PC-9 (cell line): ENCODE results near the gene GPC5. TPM values are rescaled to one million over a fixed set of nuclear protein-coding genes. Genes with fewer than 3 reads are reported as not detected.

Experiments
- BruUV-seq: library from RNA; stranded (reverse); fragments of 400-500 nt; replicated peaks from 2 replicates; lab custom pipeline; 2021; lab: Mats Ljungman, UMichigan
- CTCF ChIA-PET: fragments of 300-600 bp; sonication (Branson Sonifier 250); formaldehyde crosslinking; loops from one replicate; lab custom pipeline; 2022; ENCODE audit warnings: antibody characterized with exemption; lab: Charles Lee
- POLR2A ChIA-PET: fragments of 300-600 bp; sonication (Branson Sonifier 250); formaldehyde crosslinking; loops from one replicate; lab custom pipeline; 2022; ENCODE audit warnings: antibody characterized with exemption; ENCODE audit not compliant: unreplicated experiment; lab: Charles Lee
- DNase-seq, 2 experiments: peaks; one replicate each; pipeline versions ENCODE4 v3.0.0 to v3.0.0-alpha.2; 2015 to 2022; ENCODE audit warnings: mixed read lengths in 1 of 2
- H2AFZ ChIP-seq: fragments of 200-600 bp; sonication (generic); 2 replicates; pipeline ENCODE4 v1.8.1; 2017; ENCODE audit warnings: antibody characterized with exemption
- H3F3A ChIP-seq: fragments of 200-600 bp; sonication (generic); 2 replicates; pipeline ENCODE4 v1.8.1; 2017; ENCODE audit warnings: antibody characterized with exemption, mild to moderate bottlenecking, low read depth; ENCODE audit not compliant: insufficient read depth
- H3K27ac ChIP-seq: fragments of 200-600 bp; sonication (generic); 2 replicates; pipeline ENCODE4 v1.6.1; 2016; ENCODE audit warnings: mixed run types
- H3K27me3 ChIP-seq: fragments of 200-600 bp; sonication (generic); 2 replicates; pipeline ENCODE4 v1.6.1; 2016; ENCODE audit warnings: low read depth, mixed run types; ENCODE audit not compliant: insufficient read depth
- H3K36me3 ChIP-seq: fragments of 200-600 bp; sonication (generic); 2 replicates; pipeline ENCODE4 v1.6.1; 2016; ENCODE audit warnings: low read depth, mixed run types
- H3K4me1 ChIP-seq: fragments of 200-600 bp; sonication (generic); replicated peaks from 2 replicates; pipeline ENCODE4 v1.6.1; 2016; ENCODE audit warnings: mixed run types; ENCODE audit not compliant: insufficient read depth
- H3K4me2 ChIP-seq: fragments of 200-600 bp; sonication (generic); 2 replicates; pipeline ENCODE4 v1.6.1; 2017; ENCODE audit warnings: mixed run types
- H3K4me3 ChIP-seq: fragments of 200-600 bp; sonication (generic); 2 replicates; pipeline ENCODE4 v1.6.1; 2016; ENCODE audit warnings: mixed run types
- H3K79me2 ChIP-seq: fragments of 200-600 bp; sonication (generic); 2 replicates; pipeline ENCODE4 v1.6.1; 2017; ENCODE audit warnings: low read depth, mixed run types
- H3K9me2 ChIP-seq: fragments of 200-600 bp; sonication (generic); 2 replicates; pipeline ENCODE4 v1.8.1; 2017; ENCODE audit warnings: mild to moderate bottlenecking; ENCODE audit not compliant: insufficient read depth
- H3K9me3 ChIP-seq: fragments of 200-600 bp; sonication (generic); 2 replicates; pipeline ENCODE4 v1.8.1; 2016; ENCODE audit warnings: low read depth; ENCODE audit not compliant: insufficient read depth
- H4K20me1 ChIP-seq: fragments of 200-600 bp; sonication (generic); 2 replicates; pipeline ENCODE4 v1.8.1; 2017; ENCODE audit not compliant: insufficient read depth
- EZH2 ChIP-seq: fragments of 200-600 bp; sonication (generic); IDR thresholded peaks from 2 replicates; pipeline ENCODE4 v1.8.0; 2017; ENCODE audit warnings: antibody characterized with exemption, low read depth
- intact Hi-C: fragments of 100-400 bp; cut with micrococcal nuclease; formaldehyde crosslinking; loops from one replicate; pipeline ENCODE4 v1.10.0; 2022; ENCODE audit not compliant: unreplicated experiment
- total RNA-seq: library from RNA; stranded (reverse); gene quantifications from 2 replicates; pipeline ENCODE4 v1.2.3, GENCODE V29; 2021
- TF ChIP-seq, protein P1 (sequence below): fragments of 200-600 bp; sonication (generic); conservative IDR thresholded peaks from 2 replicates; pipeline ENCODE4 v1.6.1; 2017; ENCODE audit warnings: mixed run types, antibody characterized with exemption, mild to moderate bottlenecking, moderate library complexity

Gene GPC5
- total RNA-seq, 1 experiment from 2014 or later, result not detected

DNA sequence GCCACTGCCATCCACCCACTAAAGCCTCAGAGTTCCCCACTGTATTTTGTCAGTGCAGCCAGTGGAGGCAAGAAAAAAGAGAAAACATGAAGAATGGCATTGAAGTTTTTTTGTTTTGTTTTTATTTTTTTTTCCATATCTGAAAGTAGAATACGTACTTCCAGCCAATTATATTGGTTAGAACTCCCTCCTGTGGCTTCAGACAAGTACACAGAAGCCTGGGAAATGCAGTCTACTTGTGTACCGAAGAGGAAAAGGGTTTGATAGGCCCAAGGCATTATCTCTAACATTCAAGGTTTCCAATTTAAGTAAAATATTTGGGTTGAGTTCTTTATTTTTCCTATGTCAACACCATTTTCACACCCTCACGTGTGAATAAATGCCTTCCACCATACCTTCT lies 1131.9 kb downstream of the GPC5 start:
- H3K4me1 ChIP-seq, result no peaks in the 10 kb centered on the region
- TF ChIP-seq, protein P1, sequence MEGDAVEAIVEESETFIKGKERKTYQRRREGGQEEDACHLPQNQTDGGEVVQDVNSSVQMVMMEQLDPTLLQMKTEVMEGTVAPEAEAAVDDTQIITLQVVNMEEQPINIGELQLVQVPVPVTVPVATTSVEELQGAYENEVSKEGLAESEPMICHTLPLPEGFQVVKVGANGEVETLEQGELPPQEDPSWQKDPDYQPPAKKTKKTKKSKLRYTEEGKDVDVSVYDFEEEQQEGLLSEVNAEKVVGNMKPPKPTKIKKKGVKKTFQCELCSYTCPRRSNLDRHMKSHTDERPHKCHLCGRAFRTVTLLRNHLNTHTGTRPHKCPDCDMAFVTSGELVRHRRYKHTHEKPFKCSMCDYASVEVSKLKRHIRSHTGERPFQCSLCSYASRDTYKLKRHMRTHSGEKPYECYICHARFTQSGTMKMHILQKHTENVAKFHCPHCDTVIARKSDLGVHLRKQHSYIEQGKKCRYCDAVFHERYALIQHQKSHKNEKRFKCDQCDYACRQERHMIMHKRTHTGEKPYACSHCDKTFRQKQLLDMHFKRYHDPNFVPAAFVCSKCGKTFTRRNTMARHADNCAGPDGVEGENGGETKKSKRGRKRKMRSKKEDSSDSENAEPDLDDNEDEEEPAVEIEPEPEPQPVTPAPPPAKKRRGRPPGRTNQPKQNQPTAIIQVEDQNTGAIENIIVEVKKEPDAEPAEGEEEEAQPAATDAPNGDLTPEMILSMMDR, result no peak
- TF ChIP-seq EZH2, result no peak
- ChIA-PET POLR2A (no interaction called here), CTCF (no interaction called here)
- H3K9me2 ChIP-seq, result no peaks in the 10 kb centered on the region
- H3K4me3 ChIP-seq, result no peak overlapping the region
- no peaks in the 10 kb centered on the region for H3K36me3 ChIP-seq
- H2AFZ ChIP-seq, result no peak overlapping the region
- H3F3A ChIP-seq, result no peaks in the 10 kb centered on the region
- no peaks in the 10 kb centered on the region for H3K9me3 ChIP-seq
- no peak overlapping the region for H3K27ac ChIP-seq
- H3K4me2 ChIP-seq, result no peak overlapping the region
- BruUV-seq, result no TSS peak
- intact Hi-C loops, result no loop called here
- H3K27me3 ChIP-seq, result no peaks in the 10 kb centered on the region
- no peak for DNase-seq
- no peaks in the 10 kb centered on the region for H3K79me2 ChIP-seq
- H4K20me1 ChIP-seq, result no peaks in the 10 kb centered on the region

DNA sequence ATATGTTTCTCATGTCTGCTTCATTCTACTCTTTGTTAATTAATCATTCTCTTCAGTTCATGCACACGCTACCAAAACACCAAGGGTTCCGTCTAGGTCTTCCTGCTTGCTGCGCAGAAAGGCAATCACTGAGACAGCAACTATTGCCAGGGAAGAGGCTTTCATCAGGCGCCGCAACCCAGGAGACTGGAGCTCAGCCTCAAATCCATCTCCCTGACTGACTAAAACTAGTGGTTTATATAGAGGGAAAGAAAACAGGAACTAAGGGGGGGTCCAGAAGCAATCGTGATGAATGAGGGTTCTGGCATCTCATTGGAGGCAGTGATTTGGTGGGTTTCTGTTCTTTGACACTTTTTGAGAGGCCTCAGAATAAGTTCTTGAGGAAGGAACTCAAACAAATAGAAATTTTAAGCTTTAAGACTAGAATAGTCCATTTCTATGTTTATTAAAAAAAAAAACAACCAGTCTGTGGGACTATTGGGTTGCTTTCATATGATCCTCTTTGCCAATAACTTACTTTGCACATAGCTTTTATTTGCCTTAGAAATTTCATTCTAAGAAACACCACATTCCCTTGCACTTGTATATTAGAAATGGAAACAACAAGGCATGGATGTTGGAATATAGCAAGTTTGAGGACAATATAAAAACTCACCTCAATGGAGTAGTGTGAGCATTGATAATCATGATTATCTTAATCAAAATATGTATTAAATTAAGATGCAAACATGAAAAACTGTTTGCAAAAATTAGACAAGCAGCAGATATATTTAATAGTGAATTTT lies 1137.0 kb downstream of the GPC5 start:
- CTCF ChIA-PET, result no interaction called here
- intact Hi-C loops, result no loop called here
- Histone ChIP-seq H3K9me2 (no peaks in the 10 kb centered on the region), H3K79me2 (no peaks in the 10 kb centered on the region), H3K9me3 (no peaks in the 10 kb centered on the region), H3K27ac (no peak overlapping the region), H3F3A (no peaks in the 10 kb centered on the region), H2AFZ (no peak overlapping the region), H3K4me2 (no peak overlapping the region), H3K4me1 (no peaks in the 10 kb centered on the region), H3K36me3 (no peaks in the 10 kb centered on the region), H3K27me3 (no peaks in the 10 kb centered on the region), H4K20me1 (no peaks in the 10 kb centered on the region), H3K4me3 (no peak overlapping the region)
- no TSS peak for BruUV-seq
- POLR2A ChIA-PET, result no interaction called here
- TF ChIP-seq, protein P1, result no peak
- TF ChIP-seq EZH2, result no peak
- DNase-seq, result no peak

DNA sequence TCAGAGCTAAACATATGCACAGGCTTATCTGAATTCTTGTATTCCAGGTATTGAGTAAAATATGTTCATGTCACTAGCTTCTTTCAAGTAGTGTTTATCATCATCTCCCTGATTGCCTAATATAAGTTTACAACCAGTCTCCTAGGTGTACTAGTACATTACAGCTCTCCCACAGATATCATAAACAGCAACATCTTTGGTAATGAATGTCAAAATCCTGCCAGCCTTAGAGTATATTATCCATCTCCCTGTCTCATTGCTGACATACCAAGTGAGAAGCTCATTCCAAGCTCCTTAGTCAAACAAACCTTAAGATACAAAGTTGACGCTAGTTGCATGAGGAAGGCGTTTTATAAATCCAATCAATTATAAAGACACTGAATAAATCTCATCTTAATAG lies 1139.0 kb downstream of the GPC5 start:
- no peaks in the 10 kb centered on the region for H3K9me2 ChIP-seq
- POLR2A ChIA-PET, result no interaction called here
- H3K4me1 ChIP-seq, result no peaks in the 10 kb centered on the region
- H3K27me3 ChIP-seq, result no peaks in the 10 kb centered on the region
- no TSS peak for BruUV-seq
- H3K27ac ChIP-seq, result no peak overlapping the region
- no peaks in the 10 kb centered on the region for H3K9me3 ChIP-seq
- DNase-seq, result no peak
- H3K36me3 ChIP-seq, result no peaks in the 10 kb centered on the region
- TF ChIP-seq, protein P1, result no peak
- no peak for TF ChIP-seq EZH2
- CTCF ChIA-PET, result no interaction called here
- H4K20me1 ChIP-seq, result no peaks in the 10 kb centered on the region
- intact Hi-C loops, result no loop called here
- no peak overlapping the region for H3K4me3 ChIP-seq
- no peaks in the 10 kb centered on the region for H3K79me2 ChIP-seq
- H3K4me2 ChIP-seq, result no peak overlapping the region
- H3F3A ChIP-seq, result no peaks in the 10 kb centered on the region
- H2AFZ ChIP-seq, result no peak overlapping the region
